RKO (cell line): ENCODE data around the gene DOK3.

Source experiments
- DNase-seq: peaks from one replicate; pipeline ENCODE4 v3.0.0-alpha.2; 2016; ENCODE audit warnings: low spot score

The DOK3 gene

GRCh38 chr5:177479774-177480173 lies 29.9 kb downstream of the DOK3 start:
- no peak for DNase-seq

GRCh38 chr5:177478711-177479646 lies 30.6 kb downstream of the DOK3 start:
- DNase-seq, result peak; percentile 46

- no peak for DNase-seq
Observed at GRCh38 chr5:177477701-177478477, 31.7 kb downstream of the DOK3 start.

GRCh38 chr5:177476531-177477233 lies 32.9 kb downstream of the DOK3 start:
- DNase-seq, result no peak

GRCh38 chr5:177475563-177476427 lies 33.8 kb downstream of the DOK3 start:
- no peak for DNase-seq

- DNase-seq, result no peak
Observed at GRCh38 chr5:177474846-177475562, 34.6 kb downstream of the DOK3 start.

- no peak for DNase-seq
Observed at GRCh38 chr5:177474002-177474476, 35.6 kb downstream of the DOK3 start.

- peak; percentile 61 for DNase-seq
Observed at GRCh38 chr5:177473443-177474001, 36.1 kb downstream of the DOK3 start, which contains the start of gene DBN1. Gene DBN1 (minus strand): TSS chr5:177473634. CDS start chr5:177473521, 113 bp downstream.

GRCh38 chr5:177472460-177473442 lies 36.9 kb downstream of the DOK3 start:
- DNase-seq, result peak; percentile 49

- peak; percentile 63 for DNase-seq
Observed at GRCh38 chr5:177471610-177472356, 37.8 kb downstream of the DOK3 start.

GRCh38 chr5:177470759-177471536 lies 38.7 kb downstream of the DOK3 start:
- peak; percentile 75 for DNase-seq

- DNase-seq, result no peak
Observed at GRCh38 chr5:177469750-177470525, 39.7 kb downstream of the DOK3 start.

GRCh38 chr5:177468685-177469628 lies 40.7 kb downstream of the DOK3 start:
- DNase-seq, result no peak

GRCh38 chr5:177468329-177468684 lies 41.3 kb downstream of the DOK3 start:
- DNase-seq, result no peak

GRCh38 chr5:177467436-177467835 lies 42.2 kb downstream of the DOK3 start:
- no peak for DNase-seq
